ENCODE results near the gene NPC1L1. TPM values are rescaled to one million over a fixed set of nuclear protein-coding genes. Genes with fewer than 3 reads are reported as not detected.
"Not testable (repeated sequence)": the region's sequence is repeated elsewhere in the genome, so short reads cannot be mapped to it uniquely, and the experiment has no call there.

The NPC1L1 gene
- total RNA-seq, 1 experiment from 2014 or later = not detected

DNA sequence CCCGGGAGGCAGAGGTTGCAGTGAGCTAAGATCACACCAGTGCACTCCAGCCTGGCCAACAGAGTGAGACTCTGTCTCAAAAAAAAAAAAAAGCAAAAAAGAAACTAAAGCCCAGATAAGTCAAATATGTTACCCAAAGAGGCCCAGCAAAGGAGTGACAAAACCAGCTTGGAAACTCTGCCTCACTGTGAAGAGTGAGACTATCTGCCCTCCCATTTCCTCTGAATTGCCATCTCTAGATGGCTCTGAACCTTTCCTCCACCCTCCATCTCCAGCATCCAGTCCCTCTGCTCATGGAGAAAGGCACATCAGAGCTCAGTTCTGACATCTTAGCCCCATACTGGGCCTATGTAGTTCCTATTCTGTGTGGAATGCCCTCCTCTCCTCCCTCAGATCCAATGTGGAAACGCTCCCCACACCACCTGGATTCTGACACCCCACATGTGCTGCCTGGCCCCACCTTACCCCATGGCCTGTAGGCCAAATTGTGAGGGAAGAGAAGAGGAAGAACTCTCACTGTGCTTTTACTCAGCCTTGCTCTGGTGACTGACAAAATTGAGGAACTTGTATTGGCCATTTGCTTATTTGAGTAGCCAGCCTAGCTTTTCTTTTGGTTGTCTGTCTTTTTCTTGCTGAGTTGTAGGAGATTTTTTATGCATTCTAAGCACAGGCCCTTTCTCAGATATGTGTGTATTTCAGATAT lies 32.7 kb downstream of the NPC1L1 start:
- DNase-seq (ENCODE audit: extremely low read depth, low read depth) = no peak

DNA sequence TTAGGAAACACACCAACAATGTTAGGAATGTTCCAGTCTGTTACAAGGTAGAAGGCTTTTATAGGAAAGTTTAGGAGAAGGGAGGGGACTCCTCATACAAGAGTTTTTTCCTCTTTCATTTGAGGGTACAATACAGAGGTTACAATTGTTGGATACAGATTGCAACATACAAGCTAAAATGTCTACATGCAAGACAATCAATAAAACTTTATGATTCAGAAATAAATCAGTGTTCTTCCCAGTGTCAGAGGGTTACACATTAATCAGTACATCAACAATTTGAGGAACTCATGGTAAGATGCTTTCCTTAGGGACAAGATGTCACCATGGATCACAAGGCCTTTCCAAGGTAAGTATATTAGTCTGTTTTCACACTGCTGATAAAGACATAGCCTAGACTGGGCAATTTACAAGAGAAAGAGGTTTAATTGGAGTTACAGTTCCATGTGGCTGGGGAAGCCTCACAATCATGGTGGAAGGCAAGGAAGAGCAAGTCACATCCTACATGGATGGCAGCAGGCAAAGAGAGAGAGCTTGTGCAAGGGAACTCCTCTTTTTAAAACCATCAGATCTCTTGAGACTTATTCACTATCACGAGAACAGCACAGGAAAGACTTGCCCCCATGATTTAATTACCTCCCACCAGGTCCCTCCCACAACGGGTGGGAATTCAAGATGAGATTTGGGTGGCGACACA lies 34.4 kb downstream of the NPC1L1 start:
- DNase-seq (ENCODE audit: extremely low read depth, low read depth) = not testable (repeated sequence)

DNA sequence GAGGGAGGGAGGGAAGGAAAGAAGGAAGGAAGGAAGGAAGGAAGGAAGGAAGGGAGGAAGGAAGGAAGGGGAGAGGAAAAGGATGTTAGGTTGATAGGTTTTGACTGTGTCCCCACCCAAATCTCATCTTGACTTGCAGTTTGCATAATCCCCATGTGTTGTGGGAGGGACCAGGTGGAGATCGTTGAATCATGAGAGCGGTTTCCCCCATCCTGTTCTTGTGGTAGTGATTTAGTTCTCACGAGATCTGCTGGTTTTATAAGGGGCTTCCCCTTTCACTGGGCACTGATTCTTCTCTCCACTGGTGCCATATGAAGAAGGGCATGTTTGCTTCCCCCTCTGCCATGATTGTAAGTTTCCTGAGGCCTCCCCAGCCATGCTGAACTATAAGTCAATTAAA lies 35.5 kb downstream of the NPC1L1 start:
- no peak for DNase-seq (ENCODE audit: extremely low read depth, low read depth)

DNA sequence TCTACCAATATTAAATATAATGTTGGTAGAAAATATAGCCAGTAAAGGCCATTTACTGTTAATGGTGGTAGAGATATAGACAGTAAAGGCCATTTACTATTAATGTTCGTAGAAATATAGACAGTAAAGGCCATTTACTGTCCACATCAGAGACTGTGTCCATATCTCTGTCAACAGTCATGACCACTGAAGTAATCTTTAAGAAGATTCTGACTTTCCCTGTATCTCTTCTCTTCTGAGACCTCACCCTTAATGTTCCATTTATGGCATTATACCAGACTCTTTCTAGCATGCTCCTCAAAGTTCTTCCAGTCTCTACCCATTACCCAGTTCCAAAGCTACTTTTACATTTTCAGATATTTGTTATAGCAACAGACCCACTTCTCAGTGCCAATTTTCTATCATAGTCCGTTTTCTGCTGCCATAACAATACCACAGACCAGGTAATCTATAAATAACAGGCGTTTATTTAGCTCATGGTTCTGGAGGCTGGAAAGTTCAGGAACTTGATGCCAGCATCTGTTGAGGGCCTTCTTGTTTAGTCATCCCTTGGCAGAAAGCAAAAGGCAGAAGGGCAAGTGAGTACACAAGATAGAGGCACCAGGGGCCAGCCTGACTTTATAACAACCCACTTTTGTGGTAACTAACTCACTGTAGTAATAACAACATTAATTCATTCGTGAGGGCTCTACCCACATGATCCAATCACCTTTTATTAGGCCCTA lies 42.7 kb downstream of the NPC1L1 start:
- DNase-seq (ENCODE audit: extremely low read depth, low read depth) = no peak

DNA sequence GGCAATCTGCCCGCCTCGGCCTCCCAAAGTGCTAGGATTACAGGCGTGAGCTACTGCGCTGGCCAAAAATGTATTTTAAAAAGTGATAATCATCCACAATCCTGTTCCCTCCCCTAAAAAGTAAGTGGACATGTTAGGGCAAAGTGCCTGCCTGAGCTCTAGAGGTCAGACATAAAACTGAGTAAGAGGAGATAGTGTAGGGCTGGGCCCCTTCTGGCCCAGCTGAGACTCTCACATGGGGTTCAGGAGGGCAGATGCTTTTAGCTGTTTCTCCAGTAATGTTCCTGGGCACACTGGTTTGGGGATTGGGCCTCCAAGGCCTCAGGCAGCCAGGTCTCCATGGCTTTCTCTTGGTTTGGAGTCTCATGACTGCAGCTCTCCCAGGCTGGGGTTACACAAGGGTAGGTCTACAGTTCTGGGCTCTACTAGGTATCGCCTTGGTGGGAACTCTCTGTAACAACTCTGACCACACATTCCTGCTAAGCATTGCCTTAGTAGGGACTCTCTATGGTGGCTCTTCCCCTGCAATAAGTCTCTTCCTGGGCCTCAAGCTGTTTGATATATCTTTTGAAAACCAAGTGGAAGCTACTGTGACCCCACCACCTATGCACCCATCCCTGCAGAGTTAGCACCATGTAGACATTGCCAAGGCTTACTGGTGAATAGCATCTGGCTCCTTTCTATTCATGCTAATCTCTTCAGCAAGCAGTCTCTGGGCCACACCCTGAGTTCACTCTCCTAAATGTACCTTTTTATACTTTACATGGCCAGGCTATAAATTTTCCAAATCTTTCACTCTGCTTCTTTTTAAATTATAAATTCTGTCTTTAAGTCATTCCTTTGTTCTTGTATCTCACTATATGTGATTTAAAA lies 43.7 kb downstream of the NPC1L1 start:
- DNase-seq (ENCODE audit: extremely low read depth, low read depth) = no peak

DNA sequence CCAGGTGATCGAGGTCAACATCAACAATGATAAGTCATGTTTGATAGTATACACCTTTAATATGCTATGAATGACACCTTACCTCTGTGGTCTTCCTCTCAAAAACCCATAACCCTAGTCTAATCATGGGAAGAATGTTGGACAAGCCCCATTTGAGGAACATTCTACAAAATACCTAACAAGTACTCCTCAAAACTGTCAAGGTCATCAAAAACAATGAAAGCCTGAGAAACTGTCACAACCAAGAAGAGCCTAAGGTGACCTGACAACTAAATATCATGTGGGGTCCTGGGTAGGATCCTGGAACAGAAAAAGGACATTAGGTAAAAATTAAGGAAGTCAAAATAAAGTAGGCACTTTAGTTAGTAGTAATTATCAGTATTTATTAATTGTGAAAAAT lies 44.7 kb downstream of the NPC1L1 start:
- DNase-seq (ENCODE audit: extremely low read depth, low read depth) = no peak

DNA sequence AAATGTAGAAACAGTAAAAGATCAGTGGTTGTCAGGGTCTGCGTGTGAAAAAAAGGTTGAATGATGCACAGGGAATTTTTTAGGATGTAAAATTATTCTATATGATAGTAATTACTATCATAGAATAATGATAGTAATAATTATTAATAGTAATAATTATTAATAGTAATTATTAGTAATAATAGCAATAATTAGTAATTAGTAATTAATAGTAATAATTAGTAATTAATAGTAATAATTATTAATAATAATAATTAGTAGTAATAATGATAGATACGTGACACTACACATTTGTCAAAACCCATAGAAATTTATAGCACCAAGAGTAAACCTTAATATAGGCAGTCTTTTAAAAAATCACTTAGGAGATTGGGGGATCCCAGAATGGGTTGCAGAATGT lies 46.2 kb downstream of the NPC1L1 start:
- DNase-seq (ENCODE audit: extremely low read depth, low read depth) = no peak

DNA sequence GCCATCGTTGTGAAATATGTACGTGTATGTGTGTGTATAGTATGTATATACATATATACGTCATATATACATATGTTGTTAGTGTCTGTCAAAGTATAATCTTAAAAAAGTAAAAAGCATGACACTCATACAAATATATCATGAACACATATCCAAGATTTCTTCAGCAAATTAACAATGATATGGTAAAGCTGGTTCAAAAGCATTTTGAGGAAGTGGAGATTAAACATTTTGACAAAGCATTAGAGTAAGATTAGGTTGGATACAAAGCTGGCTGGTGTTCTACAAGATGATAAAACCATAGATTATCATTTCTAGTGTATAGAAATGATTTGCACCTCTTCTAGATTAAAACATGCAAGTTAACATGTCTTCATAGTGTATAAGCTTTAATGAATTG lies 49.9 kb downstream of the NPC1L1 start:
- no peak for DNase-seq (ENCODE audit: extremely low read depth, low read depth)

DNA sequence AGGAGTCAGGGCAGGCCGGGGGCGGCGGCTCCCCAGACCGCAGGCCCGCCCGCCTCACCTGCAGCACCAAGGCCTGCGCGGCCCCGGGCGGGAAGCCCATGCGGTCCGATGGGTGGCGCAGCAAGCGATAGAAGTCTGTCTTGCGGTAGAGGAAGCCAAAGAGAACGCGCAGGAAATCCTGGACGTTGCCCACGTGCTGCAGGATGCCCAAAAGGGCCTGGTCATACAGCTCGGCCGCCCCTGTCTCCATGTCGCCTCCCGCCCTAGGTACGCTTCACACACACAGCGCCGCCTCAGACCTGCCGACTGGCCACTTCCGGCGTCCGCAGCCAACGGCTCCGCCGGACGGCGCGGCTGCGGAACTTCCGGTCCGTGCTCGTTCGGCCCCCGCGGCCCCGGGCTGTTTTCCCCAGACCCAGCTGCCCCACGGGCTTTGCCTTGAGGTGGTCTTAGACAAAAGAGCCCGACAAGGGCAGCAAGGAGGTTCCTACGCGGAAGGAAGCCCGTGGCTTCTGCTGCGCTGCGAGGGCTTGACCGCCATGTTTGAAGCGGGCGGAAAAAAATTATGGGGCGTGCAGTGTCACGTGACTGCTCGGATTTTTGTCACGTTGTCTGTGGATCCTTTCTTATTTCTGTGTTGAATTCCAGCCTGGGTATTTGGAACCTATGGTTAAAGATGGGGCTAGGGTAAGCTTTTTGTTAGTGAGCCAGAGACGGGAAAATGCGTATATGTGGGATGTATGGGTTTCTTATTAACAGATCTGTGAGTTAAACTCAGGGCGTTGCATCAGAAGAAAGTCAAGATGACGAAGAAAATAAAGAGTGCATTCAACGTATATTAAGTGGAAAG lies 50.6 kb downstream of the NPC1L1 start, which contains the start of gene NUDCD3:
TSS of gene NUDCD3 (minus strand) at position 308 of the 850 bp plus-strand sequence. CDS start at position 250, 58 bp downstream.
- DNase-seq (ENCODE audit: extremely low read depth, low read depth) = peak; percentile 76

DNA sequence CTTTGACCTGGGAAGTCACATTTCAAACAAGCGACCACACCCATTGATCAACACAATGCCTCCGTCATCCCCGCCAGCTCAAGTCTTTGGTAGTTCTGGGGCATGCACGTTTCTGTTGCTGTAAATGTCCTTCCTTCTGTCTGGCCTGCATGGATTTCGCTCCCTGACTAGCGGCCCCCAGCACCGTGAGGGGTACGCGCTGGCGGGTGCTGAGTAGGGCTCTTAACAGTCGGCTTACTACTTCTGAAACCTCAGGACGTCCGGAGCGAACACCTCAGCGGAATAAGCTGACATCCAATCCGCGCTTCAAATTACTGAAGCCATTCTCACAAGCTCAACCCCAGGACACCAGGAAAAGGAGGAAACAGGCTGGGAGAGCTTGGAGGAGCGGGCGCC lies 51.2 kb downstream of the NPC1L1 start:
- no peak for DNase-seq (ENCODE audit: extremely low read depth, low read depth)

DNA sequence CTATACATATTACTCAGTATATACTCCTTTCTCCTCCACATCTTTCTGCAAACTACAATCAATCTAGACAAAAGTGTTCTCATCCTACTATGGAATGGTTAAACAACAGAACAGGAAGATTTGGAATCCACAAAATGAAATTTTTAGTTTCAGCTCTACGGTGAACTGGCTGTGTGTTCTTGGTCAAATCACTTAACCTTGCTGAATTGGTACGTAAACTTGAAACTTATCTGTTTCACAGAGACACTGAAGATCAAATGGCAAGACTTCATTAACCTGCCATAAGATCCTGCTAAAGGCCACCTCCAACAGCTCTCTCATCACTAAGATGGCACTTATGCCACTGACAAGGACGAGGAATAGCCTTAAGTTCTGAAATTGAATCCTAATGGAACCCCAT lies 52.2 kb downstream of the NPC1L1 start:
- no peak for DNase-seq (ENCODE audit: extremely low read depth, low read depth)

DNA sequence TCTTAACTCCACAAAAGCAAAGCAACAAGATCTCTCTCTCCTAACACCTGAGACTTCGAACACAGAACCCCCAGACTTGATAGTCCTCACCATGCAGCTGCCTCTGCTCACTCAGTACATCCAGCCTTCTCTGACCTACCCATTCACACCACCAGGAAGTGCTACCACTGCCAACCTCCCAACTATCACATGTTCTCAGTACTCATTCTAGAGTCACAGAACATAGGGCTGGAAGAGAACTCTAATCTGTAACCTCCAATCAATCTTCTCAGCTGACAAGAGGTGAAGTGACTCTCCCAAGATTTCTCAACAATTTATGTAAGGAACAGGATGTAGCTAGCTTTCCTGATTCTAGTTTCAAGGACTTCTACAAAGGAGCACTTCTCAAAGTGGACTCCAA lies 54.4 kb downstream of the NPC1L1 start:
- DNase-seq (ENCODE audit: extremely low read depth, low read depth) = no peak

DNA sequence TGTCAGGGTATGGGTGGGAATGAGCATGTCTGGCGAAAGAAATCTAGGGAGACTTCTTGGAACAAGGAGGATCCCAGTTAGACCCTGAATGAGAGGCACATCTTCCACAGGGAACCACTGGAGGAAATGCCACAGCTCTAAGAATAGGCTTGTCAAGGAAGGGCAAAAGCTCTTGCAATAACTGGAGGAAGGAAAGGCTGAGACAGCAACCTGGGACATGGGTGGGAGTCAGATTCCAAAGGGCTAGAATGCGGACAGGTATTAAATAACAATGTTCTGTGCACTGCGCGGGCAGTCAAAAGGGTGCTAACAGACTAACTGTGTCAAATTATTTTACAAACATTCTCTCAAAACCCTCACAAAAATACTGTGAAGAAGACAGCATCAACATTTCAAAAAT lies 55.1 kb downstream of the NPC1L1 start:
- DNase-seq (ENCODE audit: extremely low read depth, low read depth) = no peak

DNA sequence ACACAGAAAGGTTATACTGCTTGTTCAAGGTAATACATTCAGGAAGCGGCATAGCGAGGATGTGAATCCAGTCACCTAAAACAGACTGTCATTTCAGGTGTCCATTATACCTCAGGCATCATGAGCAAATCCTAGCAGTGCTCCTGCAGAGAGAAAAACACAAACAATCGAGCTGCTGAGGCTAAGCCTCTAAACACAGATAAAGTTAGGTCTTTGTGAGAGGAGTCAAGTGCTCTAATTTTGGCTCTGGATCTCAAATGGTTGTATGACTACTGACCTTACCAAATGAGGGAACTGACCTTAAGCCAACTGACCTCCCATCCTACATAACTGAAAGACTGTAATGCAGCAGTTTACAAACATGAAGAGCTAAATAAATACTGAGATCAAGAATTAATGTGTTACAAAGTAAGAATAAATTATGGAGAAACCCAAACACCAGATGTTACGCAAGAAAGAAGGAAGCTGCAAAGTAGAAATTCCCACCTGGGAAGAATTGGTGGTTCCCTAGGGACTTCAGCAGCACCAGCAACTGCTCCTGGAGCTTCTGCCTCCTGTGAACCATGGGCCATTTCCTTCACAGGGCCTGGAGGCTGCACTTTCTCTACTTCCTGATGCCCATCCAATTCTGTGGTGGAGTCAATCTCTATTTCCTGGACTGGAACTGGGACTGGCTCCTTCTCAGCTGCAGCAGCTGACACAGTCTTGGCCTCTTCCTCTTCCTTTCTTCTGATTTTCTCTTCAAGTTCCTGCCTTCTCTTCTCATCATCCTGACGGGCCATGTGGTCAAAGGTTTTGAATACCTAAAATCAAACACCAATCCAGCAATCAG lies 56.4 kb downstream of the NPC1L1 start:
- DNase-seq (ENCODE audit: extremely low read depth, low read depth) = no peak

DNA sequence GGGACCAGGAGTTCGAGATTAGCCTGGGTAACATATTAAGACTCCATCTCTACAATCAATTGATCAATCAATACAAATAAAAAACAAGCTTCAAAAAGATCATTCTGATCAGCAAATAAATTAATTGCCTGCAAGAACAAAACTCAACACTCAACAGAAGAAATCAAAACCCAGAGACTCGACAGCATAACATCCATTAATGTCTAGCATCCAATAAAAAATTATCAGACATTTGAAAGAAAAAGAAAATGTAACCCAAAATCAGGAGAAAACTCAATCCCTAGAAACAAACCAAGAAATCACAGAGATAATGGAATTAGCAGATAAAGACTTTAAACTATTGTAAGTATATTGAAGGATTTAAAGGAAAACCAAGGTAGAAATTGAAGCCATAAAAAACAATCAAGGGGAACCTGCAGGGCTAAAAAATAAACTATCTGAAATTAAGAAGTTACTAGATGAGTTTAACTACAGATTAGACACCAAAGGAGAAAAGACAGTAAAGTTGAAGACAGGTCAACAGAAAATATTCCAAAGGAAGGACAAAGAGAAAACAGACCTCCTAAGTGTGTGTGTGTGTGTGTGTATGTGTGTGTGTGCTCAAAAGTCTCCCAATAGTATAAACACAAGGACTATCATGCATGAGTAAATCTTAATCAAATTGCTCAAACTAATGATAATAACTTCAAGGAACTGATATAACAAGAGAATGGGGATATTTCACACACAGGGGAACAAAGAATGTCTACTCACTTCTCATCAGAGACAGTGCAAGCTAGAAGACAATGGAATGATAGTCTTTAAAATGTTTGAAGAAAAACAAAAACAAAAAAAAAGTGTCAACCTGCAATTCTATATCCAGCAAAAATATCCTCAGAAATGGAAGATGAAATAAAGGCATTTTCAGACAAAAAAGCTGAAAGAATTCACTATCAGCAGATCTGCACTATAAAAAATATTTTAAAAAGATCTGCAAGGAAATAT lies 58.3 kb downstream of the NPC1L1 start:
- DNase-seq (ENCODE audit: extremely low read depth, low read depth) = no peak

DNA sequence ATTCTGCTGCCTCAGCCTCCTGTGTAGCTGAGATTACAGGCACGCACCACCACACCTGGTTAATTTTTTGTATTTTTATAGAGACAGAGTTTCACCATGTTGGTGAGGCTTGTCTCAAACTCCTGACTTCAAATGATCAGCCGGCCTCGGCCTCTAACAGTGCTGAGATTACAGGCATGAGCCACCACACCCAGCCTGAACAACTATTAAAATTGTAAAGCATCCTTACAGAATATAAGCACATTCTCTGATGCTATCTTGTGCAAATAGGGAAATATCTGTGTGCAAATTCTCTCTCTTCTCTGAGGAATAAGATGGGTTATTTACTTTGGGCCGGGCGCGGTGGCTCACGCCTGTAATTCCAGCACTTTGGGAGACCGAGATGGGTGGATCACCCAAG lies 63.2 kb downstream of the NPC1L1 start:
- no peak for DNase-seq (ENCODE audit: extremely low read depth, low read depth)

DNA sequence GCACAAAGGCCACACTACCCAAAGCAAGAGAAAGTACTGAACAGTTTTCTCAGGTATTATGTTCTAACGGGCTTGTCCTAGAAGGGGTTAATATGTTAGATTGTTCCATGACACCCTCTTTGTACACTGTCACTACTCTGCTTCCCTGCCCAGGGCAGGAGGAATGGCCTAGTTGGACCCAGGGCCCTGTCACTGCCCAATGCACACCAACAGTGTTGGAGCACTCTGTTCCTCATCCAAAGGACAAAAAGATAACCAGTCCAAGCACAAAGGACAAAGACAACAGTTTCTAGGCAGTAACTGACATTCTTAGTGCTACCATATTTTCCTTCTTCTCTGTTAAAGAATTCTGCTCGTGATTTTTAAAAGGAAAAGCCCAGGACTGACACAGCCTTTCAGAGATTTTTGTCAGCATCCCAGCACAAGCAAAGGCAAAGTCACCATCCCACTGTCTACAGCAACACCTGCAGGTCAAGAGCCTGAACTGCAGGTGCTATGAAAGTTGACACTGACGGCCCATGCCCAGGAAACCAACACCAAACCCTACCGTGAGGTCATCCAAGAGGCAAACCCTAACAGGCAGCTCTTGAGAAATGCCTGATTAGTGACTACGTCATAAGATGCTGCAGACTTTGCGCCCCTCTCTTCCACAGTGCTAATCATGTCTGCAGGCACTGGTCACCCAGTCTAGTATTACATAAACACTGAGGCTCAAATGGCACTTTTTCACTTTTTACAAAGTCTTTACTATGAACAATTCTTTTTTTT lies 63.9 kb downstream of the NPC1L1 start:
- DNase-seq (ENCODE audit: extremely low read depth, low read depth) = peak; percentile 60
